SK-MEL-5 (cell line): Measurements from ENCODE around the gene PCDHGA1. TPM values are rescaled to one million over a fixed set of nuclear protein-coding genes. Genes with fewer than 3 reads are reported as not detected.
"Not testable (repeated sequence)": the region's sequence is repeated elsewhere in the genome, so short reads cannot be mapped to it uniquely, and the experiment has no call there.

Experiments used
- DNase-seq: peaks from one replicate; pipeline ENCODE4 v3.0.0-alpha.2; 2016; ENCODE audit warnings: low read depth, low spot score
- in situ Hi-C: cut with HindIII; loops from 2 replicates; pipeline ENCODE4 v1.10.0; 2016; ENCODE audit warnings: low sequenced_read_pairs, high pct_unique_total_duplicates, low pct_unique_long_range_greater_than_20kb
- total RNA-seq: library from RNA; depleted of rRNA; stranded (reverse); fragments of >200 nt; shearing (Covaris generic); gene quantifications from 2 replicates; pipeline ENCODE4 v1.2.3, GENCODE V29; 2014

PCDHGA1 gene
- total RNA-seq, 1 experiment from 2014 or later = 0.63 TPM

DNA sequence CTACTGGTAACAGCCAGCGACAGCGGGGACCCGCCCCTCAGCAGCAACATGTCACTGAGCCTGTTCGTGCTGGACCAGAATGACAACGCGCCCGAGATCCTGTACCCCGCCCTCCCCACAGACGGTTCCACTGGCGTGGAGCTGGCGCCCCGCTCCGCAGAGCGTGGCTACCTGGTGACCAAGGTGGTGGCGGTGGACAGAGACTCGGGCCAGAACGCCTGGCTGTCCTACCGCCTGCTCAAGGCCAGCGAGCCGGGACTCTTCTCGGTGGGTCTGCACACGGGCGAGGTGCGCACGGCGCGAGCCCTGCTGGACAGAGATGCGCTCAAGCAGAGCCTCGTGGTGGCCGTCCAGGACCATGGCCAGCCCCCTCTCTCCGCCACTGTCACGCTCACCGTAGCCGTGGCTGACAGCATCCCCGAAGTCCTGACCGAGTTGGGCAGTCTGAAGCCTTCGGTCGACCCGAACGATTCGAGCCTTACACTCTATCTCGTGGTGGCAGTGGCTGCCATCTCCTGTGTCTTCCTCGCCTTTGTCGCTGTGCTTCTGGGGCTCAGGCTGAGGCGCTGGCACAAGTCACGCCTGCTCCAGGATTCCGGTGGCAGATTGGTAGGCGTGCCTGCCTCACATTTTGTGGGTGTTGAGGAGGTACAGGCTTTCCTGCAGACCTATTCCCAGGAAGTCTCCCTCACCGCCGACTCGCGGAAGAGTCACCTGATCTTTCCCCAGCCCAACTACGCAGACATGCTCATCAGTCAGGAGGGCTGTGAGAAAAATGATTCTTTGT, 64.3 kb downstream of the PCDHGA1 start:
- DNase-seq, in situ Hi-C loops: not testable (repeated sequence)

DNA sequence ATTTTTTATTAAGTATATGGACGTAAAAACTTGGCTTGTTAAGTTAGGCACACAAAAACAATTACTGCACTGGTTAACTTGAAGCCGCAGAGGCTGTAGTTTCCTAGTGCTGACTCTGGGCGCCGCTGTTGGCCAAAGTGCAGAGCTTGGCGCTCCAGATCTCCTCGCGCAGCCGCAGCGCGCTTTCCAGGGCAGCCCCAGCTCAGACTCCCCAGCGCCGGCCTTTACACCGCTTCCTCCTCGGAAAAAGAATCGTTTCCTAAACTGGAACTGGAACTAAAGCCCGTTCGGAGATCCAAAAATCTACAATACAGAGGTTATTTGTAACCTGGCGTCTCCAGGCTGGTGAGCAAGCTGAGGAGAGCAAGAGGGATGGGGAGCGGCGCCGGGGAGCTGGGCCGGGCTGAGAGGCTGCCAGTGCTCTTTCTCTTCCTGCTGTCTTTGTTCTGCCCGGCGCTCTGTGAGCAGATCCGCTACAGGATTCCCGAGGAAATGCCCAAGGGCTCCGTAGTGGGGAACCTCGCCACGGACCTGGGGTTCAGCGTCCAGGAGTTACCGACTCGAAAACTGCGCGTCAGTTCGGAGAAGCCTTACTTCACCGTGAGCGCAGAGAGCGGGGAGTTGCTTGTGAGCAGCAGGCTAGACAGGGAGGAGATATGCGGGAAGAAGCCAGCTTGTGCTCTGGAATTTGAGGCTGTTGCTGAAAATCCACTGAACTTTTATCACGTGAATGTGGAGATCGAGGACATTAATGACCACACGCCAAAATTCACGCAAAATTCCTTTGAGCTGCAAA, 67.6 kb downstream of the PCDHGA1 start, which contains the start of gene PCDHGB5:
PCDHGB5 (plus strand) TSS at position 192 of the 796 bp plus-strand sequence; CDS start at position 373, 181 bp downstream.
- in situ Hi-C loops, DNase-seq: not testable (repeated sequence)

DNA sequence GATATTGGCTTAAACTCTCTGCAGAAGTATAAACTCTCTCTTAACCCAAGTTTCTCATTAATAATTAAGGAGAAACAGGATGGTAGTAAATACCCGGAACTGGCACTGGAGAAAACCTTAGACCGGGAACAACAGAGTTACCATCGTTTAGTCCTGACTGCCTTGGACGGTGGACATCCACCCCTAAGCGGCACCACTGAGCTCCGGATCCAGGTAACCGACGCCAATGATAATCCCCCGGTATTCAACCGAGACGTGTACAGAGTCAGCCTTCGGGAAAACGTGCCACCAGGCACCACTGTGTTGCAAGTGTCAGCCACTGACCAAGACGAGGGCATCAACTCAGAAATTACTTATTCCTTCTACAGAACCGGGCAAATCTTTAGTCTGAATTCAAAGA, 68.3 kb downstream of the PCDHGA1 start:
- no peak for DNase-seq
- in situ Hi-C loops = no loop called here

DNA sequence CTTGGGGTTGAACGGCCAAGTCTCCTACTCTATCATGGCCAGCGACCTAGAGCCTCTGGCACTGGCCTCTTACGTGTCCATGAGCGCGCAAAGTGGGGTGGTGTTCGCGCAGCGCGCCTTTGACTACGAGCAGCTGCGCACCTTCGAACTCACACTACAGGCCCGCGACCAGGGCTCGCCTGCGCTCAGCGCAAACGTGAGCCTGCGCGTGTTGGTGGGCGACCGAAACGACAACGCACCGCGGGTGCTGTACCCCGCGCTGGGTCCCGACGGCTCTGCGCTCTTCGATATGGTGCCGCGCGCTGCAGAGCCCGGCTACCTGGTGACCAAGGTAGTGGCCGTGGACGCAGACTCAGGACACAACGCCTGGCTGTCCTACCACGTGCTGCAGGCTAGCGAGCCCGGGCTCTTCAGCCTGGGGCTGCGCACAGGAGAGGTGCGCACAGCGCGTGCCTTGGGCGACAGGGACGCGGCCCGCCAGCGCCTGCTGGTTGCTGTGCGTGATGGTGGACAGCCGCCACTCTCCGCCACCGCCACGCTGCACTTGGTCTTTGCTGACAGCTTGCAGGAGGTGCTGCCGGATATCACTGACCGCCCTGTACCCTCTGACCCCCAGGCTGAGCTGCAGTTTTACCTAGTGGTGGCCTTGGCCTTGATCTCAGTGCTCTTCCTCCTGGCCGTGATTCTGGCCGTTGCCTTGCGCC, 69.4 kb downstream of the PCDHGA1 start:
- DNase-seq = no peak
- in situ Hi-C loops = no loop called here

DNA sequence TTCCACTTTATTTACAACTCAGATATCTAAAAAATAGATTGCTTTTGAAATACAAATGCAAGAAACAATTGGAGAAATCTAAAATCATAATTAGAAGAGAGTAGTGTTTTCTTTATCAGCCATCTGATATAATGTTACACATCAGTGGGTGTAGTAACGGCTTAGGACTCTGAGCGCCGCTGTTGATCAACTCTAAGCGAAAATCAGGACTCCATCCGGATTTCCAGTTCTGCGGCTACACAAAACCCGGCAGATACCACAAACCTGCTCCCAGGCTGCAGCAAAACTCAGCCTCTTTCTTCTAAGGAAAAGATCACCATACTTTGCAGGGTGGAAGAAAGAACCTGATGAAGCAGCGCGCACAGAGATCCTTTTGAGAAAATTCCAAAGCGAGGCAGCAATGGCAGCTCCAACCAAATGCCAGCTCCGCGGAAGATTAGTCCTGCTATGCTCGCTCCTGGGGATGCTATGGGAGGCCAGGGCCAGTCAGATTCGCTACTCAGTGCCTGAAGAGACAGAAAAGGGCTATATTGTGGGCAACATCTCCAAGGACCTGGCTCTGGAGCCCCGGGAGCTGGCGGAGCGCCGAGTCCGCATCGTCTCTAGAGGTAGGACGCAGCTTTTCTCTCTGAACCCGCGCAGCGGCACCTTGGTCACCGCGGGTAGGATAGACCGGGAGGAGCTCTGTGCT, 72.4 kb downstream of the PCDHGA1 start, which contains the start of gene PCDHGA9:
PCDHGA9 (plus strand) TSS at position 226 of the 691 bp plus-strand sequence; CDS start at position 401, 175 bp downstream.
- in situ Hi-C loops = no loop called here
- peak; percentile 23 for DNase-seq

DNA sequence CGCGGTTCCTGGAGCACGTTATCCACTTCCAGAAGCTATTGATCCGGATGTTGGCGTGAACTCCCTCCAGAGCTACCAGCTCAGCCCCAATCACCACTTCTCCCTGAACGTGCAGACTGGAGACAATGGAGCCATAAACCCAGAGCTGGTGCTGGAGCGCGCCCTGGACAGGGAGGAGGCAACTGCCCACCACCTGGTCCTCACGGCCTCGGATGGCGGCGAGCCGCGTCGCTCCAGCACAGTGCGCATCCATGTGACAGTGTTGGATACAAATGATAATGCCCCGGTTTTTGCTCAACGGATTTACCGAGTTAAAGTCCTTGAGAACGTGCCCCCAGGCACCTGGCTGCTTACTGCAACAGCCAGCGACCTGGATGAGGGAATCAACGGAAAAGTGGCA, 73.1 kb downstream of the PCDHGA1 start:
- no peak for DNase-seq
- in situ Hi-C loops = no loop called here

DNA sequence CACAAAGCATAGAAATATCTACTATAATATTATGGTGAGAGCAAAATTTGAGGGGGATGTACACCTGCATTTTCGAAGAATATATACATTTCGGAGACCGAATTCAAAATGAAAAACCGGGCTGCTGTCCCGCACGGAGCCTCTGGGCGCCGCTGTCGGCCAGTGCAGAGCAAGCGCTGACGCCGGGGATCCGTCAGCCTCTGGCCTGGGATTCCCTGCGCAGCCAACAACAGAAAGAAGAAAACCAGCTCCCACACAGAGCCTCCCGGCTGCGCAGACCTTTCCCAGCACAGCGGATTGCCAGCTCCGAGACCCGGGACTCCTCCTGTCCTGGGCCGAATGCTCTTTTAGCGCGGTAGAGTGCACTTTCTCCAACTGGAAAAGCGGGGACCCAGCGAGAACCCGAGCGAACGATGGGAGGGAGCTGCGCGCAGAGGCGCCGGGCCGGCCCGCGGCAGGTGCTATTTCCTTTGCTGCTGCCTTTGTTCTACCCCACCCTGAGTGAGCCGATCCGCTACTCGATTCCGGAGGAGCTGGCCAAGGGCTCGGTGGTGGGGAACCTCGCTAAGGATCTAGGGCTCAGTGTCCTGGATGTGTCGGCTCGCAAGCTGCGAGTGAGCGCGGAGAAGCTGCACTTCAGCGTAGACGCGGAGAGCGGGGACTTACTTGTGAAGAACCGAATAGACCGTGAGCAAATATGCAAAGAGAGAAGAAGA, 77.6 kb downstream of the PCDHGA1 start, which contains the start of gene PCDHGB6:
PCDHGB6 (plus strand) TSS at position 232 of the 716 bp plus-strand sequence; CDS start at position 414, 182 bp downstream.
- DNase-seq, in situ Hi-C loops: not testable (repeated sequence)

DNA sequence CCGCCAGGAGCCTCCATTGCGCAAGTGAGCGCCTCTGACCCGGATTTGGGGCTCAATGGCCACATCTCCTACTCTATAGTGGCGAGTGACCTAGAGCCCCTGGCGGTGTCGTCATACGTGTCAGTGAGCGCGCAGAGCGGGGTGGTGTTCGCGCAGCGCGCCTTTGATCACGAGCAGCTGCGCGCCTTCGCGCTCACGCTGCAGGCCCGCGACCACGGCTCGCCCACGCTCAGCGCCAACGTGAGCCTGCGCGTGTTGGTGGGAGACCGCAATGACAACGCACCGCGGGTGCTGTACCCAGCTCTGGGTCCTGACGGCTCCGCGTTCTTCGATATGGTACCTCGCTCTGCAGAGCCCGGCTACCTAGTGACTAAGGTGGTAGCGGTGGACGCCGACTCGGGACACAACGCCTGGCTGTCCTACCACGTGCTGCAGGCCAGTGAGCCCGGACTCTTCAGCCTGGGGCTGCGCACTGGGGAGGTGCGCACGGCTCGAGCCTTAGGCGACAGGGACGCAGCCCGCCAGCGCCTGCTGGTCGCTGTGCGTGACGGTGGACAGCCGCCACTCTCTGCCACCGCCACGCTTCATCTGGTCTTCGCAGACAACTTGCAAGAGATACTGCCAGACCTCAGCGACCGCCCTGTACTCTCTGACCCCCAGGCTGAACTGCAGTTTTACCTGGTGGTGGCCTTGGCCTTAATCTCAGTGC, 79.4 kb downstream of the PCDHGA1 start:
- in situ Hi-C loops = no loop called here
- no peak for DNase-seq

DNA sequence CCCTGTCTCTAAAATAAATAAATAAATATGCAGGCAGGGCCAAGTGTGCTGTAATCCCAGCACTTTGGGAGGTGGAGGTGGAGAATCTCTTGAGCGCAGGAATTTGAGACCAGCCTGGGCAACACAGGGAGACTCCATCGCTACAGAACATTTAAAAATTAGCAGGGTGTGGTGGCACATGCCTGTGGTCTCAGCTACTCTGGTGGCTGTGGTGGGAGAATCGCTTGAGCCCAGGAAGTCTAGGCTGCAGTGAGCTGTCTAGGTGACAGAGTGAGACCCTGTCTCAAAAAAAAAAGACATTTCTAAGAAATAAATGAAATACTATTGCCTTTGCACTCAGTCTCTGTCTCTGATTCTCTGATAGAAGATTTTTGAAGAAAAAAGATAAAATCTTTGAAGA, 81.3 kb downstream of the PCDHGA1 start:
- in situ Hi-C loops = no loop called here
- no peak for DNase-seq

DNA sequence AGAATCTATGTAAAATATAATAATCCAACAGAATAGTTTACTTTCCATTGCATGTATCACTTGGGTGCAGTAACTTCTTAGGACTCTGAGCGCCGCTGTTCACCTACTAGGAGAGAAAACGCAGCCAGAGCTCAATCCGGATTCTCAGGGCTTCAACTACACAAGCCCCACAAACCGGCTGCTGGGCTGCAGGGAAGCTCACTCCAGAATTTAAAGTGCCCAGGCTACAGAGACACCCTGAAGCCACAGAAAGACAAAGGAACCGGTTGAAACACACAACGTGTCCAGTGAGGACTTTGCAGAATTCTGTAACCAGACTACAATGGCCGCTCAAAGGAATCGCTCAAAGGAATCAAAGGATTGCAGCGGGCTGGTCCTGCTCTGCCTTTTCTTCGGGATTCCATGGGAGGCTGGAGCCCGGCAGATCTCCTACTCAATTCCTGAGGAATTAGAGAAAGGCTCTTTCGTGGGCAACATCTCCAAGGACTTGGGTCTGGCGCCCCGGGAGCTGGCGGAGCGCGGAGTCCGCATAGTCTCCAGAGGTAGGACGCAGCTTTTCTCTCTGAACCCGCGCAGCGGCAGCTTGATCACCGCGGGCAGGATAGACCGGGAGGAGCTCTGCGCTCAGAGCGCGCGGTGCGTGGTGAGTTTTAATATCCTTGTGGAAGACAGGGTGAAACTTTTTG, 82.7 kb downstream of the PCDHGA1 start, which contains the start of gene PCDHGA10:
PCDHGA10 (plus strand) TSS at position 134 of the 686 bp plus-strand sequence; CDS start at position 323, 189 bp downstream.
- DNase-seq = peak; percentile 52
- in situ Hi-C loops = no loop called here

DNA sequence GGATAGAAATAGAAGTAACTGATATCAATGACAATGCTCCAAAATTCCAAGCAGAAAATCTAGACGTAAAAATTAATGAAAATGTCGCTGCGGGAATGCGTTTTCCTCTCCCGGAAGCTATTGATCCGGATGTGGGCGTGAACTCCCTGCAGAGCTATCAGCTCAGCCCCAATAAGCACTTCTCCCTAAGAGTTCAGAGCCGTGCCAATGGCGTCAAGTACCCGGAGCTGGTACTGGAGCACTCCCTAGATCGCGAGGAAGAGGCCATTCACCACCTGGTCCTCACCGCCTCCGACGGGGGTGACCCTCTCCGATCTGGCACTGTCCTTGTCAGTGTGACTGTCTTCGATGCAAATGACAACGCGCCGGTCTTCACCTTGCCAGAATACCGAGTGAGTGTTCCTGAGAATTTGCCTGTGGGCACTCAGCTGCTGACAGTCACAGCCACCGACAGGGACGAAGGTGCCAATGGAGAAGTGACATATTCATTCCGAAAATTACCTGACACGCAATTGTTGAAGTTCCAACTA, 83.3 kb downstream of the PCDHGA1 start:
- DNase-seq = no peak
- in situ Hi-C loops = no loop called here

DNA sequence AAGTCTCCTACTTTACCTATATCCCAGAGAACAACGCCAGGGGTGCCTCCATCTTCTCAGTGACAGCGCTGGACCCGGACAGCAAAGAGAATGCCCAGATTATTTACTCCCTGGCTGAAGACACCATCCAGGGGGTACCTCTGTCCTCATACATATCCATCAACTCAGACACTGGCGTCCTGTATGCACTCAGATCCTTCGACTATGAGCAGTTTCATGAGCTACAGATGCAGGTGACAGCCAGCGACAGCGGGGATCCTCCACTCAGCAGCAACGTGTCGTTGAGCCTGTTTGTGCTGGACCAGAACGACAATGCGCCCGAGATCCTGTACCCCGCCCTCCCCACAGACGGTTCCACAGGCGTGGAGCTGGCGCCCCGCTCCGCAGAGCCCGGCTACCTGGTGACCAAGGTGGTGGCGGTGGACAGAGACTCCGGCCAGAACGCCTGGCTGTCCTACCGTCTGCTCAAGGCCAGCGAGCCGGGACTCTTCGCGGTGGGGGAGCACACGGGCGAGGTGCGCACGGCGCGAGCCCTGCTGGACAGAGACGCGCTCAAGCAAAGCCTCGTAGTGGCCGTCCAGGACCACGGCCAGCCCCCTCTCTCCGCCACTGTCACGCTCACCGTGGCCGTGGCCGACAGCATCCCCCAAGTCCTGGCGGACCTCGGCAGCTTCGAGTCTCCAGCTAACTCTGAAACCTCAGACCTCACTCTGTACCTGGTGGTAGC, 84.4 kb downstream of the PCDHGA1 start:
- in situ Hi-C loops, DNase-seq: not testable (repeated sequence)

DNA sequence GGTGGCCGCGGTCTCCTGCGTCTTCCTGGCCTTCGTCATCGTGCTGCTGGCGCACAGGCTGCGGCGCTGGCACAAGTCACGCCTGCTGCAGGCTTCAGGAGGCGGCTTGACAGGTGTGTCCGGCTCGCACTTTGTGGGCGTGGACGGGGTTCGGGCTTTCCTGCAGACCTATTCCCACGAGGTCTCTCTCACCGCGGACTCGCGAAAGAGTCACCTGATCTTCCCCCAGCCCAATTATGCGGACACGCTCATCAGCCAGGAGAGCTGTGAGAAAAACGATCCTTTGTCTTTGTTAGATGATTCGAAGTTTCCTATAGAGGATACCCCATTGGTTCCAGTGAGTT, 84.9 kb downstream of the PCDHGA1 start:
- DNase-seq, in situ Hi-C loops: not testable (repeated sequence)

DNA sequence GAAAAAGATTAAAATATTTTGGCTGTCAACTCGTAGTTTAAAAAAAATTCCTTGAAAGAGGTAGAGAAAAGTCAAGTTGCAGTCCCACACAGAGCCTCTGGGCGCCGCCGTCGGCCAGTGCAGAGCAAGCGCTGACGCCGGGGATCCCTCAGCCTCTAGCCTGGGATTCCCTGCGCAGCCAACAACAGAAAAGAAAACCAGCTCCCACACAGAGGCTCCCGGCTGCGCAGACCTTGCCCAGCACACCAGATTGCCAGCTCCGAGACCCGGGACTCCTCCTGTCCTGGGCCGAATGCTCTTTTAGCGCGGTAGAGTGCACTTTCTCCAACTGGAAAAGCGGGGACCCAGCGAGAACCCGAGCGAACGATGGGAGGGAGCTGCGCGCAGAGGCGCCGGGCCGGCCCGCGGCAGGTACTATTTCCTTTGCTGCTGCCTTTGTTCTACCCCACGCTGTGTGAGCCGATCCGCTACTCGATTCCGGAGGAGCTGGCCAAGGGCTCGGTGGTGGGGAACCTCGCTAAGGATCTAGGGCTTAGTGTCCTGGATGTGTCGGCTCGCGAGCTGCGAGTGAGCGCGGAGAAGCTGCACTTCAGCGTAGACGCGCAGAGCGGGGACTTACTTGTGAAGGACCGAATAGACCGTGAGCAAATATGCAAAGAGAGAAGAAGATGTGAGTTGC, 87.3 kb downstream of the PCDHGA1 start, which contains the start of gene PCDHGB7:
PCDHGB7 (plus strand) TSS at position 184 of the 679 bp plus-strand sequence; CDS start at position 367, 183 bp downstream.
- peak; percentile 82 for DNase-seq
- in situ Hi-C loops = not testable (repeated sequence)
